Fibroblast of peridontal ligament (primary cell): ENCODE data around the gene ANKRD17.

Source experiments
- DNase-seq: peaks from one replicate; pipeline ENCODE4 v3.0.0-alpha.2; 2010; ENCODE audit errors: extremely low read depth

Gene ANKRD17

DNA sequence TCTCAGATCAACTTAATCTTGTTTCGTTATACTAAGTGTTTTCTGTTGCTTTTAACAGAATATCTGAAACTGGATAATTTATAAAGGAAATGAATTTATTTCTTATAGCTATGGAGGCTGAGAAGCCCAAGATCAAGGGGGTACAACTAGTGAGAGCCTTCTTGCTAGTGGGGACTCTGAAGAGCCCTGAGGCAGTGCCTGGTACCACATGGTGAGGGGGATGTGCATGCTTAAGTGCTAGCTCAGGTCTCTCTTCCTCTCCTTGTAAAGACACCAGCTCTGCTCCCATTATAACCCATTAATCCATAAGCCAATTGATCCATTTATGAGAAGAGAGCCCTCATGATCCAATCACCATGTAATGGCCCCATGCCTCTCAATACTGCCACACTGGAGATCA lies 207.0 kb downstream of the ANKRD17 start:
- no peak for DNase-seq

DNA sequence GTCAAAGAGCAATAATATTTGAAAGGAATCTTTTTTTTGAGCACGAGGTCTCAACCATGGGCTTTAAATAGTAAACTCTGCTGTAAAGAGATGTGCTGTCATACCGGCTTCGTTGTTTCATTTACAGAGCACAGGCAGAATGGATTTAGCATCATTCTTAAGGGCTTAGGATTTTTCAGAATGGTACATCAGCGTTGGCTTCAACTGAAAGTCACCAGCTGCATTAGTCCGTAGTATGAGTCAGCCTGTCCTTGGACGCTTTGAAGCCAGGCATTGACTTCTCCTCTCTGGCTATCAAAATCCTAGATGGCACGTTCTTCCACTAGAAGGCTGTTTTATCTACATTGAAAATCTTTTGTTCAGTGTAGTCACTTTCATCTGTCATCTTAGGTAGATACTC lies 212.7 kb downstream of the ANKRD17 start:
- no peak for DNase-seq

DNA sequence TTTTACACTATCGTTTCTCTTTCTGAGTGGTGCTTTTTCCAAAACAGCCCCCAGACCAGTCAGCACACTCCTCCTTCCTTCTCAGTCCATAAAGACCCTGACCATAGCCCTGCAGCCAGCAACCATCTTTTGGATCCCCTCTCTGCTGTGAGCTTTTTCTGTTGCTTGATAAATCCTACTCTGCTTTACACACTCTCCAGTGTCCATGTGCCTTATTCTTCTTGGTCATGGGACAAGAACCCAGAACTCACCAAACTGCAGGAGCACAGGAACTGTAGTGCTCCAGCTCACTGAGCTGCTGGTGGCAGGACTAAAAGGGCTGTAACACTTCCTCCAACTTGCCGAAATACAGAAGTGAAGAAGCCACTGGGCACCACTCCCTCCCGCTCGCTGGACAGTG lies 221.5 kb downstream of the ANKRD17 start:
- DNase-seq, result no peak

DNA sequence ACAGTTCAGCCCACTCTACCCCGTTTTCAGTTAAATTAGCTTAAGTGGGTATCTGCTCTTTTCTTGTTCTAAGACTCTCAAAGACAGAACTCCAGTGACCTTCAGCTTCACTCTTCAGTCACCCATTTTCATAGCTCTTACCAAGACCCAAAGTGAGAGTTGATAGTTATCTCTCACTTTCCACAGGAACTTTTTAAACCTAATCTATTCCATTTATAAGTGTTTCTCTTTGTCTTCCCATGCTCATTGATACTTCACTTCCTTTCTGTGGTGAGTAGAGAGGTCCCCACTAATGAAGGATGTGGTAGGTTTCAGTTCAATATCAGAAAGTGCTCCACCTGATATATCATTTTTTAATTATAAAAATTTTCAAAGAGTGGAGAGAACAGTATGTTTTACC lies 222.5 kb downstream of the ANKRD17 start:
- no peak for DNase-seq

DNA sequence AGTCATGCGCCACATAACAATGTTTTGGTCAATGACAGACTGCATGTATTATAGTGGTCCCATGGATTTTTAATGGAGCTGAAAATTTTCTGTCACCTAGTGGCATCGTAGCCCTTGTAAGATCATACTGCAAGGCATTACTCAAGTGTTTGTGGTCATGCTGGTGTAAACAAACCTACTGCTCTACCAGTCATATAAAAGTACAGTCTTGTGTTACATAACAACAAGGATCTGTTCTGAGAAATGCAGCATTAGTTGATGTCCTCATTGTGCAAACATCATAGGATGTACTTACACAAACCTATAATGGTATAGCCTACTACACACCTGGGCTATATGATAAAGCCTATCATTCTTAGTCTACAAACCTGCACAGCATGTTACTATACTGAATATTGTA lies 223.7 kb downstream of the ANKRD17 start:
- no peak for DNase-seq

DNA sequence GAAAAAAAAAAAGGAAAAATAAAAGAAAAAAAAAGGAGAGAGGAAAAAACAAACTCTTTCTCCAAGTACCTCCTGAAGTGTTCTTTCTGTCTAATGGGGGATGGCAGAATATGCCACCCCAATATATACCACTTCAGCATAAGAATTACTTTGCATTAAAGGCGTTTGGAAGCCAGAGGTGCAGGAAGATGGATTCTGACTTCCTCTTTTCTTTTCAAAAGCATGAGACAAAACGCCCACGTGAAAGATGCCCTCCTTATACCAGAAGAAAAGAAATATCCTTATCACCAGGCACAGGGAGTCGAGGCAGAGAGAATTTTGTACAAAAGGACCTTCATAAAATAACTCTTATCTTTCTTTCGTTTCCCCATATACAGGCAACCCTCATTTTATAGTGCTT lies 230.0 kb downstream of the ANKRD17 start:
- DNase-seq, result no peak
